Measurements from ENCODE around the gene CYLC1.

The CYLC1 gene

GRCh38 chrX:83860846-83861245 is at the start of gene CYLC1:
Gene CYLC1, plus strand, starts transcription at chrX:83861146. Its CDS starts 37 bp downstream, at chrX:83861183.
- Histone ChIP-seq H3K27me3 (ENCODE audit: control insufficient read depth in 1 of 2, insufficient read depth in 2 of 2, low read length in 2 of 2) (no peaks in the 10 kb centered on the region), H3K9ac (ENCODE audit: low read depth in 1 of 2, low read length in 2 of 2) (no peak within 1 kb of the TSS), H3K36me3 (ENCODE audit: control insufficient read depth in 1 of 2, insufficient read depth in 2 of 2, low read length in 2 of 2) (no peaks in the 10 kb centered on the region), H3K27ac (ENCODE audit: low read depth, low read length) (no peak within 1 kb of the TSS), H3K9me3 (ENCODE audit: control insufficient read depth in 1 of 2, low read length in 2 of 2) (no peaks in the 10 kb centered on the region), H3K4me1 (ENCODE audit: control insufficient read depth in 1 of 2, insufficient read depth in 2 of 2, low read length in 2 of 2) (no peaks in the 10 kb centered on the region), H3K4me3 (ENCODE audit: low read depth in 1 of 2, low read length in 2 of 2) (no peak within 1 kb of the TSS)

- Histone ChIP-seq H3K27ac (ENCODE audit: low read depth, low read length) (no peak overlapping the region), H3K36me3 (ENCODE audit: control insufficient read depth in 1 of 2, insufficient read depth in 2 of 2, low read length in 2 of 2) (no peaks in the 10 kb centered on the region), H3K4me1 (ENCODE audit: control insufficient read depth in 1 of 2, insufficient read depth in 2 of 2, low read length in 2 of 2) (no peaks in the 10 kb centered on the region), H3K9ac (ENCODE audit: low read depth in 1 of 2, low read length in 2 of 2) (no peak overlapping the region), H3K4me3 (ENCODE audit: low read depth in 1 of 2, low read length in 2 of 2) (no peak overlapping the region), H3K9me3 (ENCODE audit: control insufficient read depth in 1 of 2, low read length in 2 of 2) (no peaks in the 10 kb centered on the region), H3K27me3 (ENCODE audit: control insufficient read depth in 1 of 2, insufficient read depth in 2 of 2, low read length in 2 of 2) (no peaks in the 10 kb centered on the region)
Measured at GRCh38 chrX:83819304-83819703, 41.6 kb upstream of the CYLC1 start.

GRCh38 chrX:83829874-83830273 is 31.1 kb upstream of the CYLC1 start:
- H3K27me3 ChIP-seq (ENCODE audit: control insufficient read depth in 1 of 2, insufficient read depth in 2 of 2, low read length in 2 of 2), result no peaks in the 10 kb centered on the region
- no peaks in the 10 kb centered on the region for H3K9me3 ChIP-seq (ENCODE audit: control insufficient read depth in 1 of 2, low read length in 2 of 2)

GRCh38 chrX:83845397-83845796 is 15.5 kb upstream of the CYLC1 start:
- no peak overlapping the region for H3K4me3 ChIP-seq (ENCODE audit: low read depth in 1 of 2, low read length in 2 of 2)
- H3K27ac ChIP-seq (ENCODE audit: low read depth, low read length), result no peak overlapping the region
- H3K27me3 ChIP-seq (ENCODE audit: control insufficient read depth in 1 of 2, insufficient read depth in 2 of 2, low read length in 2 of 2), result no peaks in the 10 kb centered on the region
- H3K4me1 ChIP-seq (ENCODE audit: control insufficient read depth in 1 of 2, insufficient read depth in 2 of 2, low read length in 2 of 2), result no peaks in the 10 kb centered on the region
- no peaks in the 10 kb centered on the region for H3K36me3 ChIP-seq (ENCODE audit: control insufficient read depth in 1 of 2, insufficient read depth in 2 of 2, low read length in 2 of 2)
- H3K9me3 ChIP-seq (ENCODE audit: control insufficient read depth in 1 of 2, low read length in 2 of 2), result no peaks in the 10 kb centered on the region
- H3K9ac ChIP-seq (ENCODE audit: low read depth in 1 of 2, low read length in 2 of 2), result no peak overlapping the region

More at GRCh38 chrX:83829874-83830273, 31.1 kb upstream of the CYLC1 start:
- H3K4me3 ChIP-seq (ENCODE audit: low read depth in 1 of 2, low read length in 2 of 2), result no peak overlapping the region
- H3K27ac ChIP-seq (ENCODE audit: low read depth, low read length), result no peak overlapping the region
- no peak overlapping the region for H3K9ac ChIP-seq (ENCODE audit: low read depth in 1 of 2, low read length in 2 of 2)
- H3K4me1 ChIP-seq (ENCODE audit: control insufficient read depth in 1 of 2, insufficient read depth in 2 of 2, low read length in 2 of 2), result no peaks in the 10 kb centered on the region
- H3K36me3 ChIP-seq (ENCODE audit: control insufficient read depth in 1 of 2, insufficient read depth in 2 of 2, low read length in 2 of 2), result no peaks in the 10 kb centered on the region

- H3K9ac ChIP-seq (ENCODE audit: low read depth in 1 of 2, low read length in 2 of 2), result no peak overlapping the region
- no peaks in the 10 kb centered on the region for H3K4me1 ChIP-seq (ENCODE audit: control insufficient read depth in 1 of 2, insufficient read depth in 2 of 2, low read length in 2 of 2)
- H3K27me3 ChIP-seq (ENCODE audit: control insufficient read depth in 1 of 2, insufficient read depth in 2 of 2, low read length in 2 of 2), result no peaks in the 10 kb centered on the region
- no peaks in the 10 kb centered on the region for H3K36me3 ChIP-seq (ENCODE audit: control insufficient read depth in 1 of 2, insufficient read depth in 2 of 2, low read length in 2 of 2)
- H3K27ac ChIP-seq (ENCODE audit: low read depth, low read length), result no peak overlapping the region
- H3K4me3 ChIP-seq (ENCODE audit: low read depth in 1 of 2, low read length in 2 of 2), result no peak overlapping the region
- H3K9me3 ChIP-seq (ENCODE audit: control insufficient read depth in 1 of 2, low read length in 2 of 2), result no peaks in the 10 kb centered on the region
Measured at GRCh38 chrX:83847339-83847738, 13.6 kb upstream of the CYLC1 start.

GRCh38 chrX:83888585-83888984 is 27.6 kb downstream of the CYLC1 start:
- Histone ChIP-seq H3K9ac (ENCODE audit: low read depth in 1 of 2, low read length in 2 of 2) (no peak overlapping the region), H3K27me3 (ENCODE audit: control insufficient read depth in 1 of 2, insufficient read depth in 2 of 2, low read length in 2 of 2) (no peaks in the 10 kb centered on the region), H3K9me3 (ENCODE audit: control insufficient read depth in 1 of 2, low read length in 2 of 2) (no peaks in the 10 kb centered on the region), H3K36me3 (ENCODE audit: control insufficient read depth in 1 of 2, insufficient read depth in 2 of 2, low read length in 2 of 2) (no peaks in the 10 kb centered on the region), H3K4me3 (ENCODE audit: low read depth in 1 of 2, low read length in 2 of 2) (no peak overlapping the region), H3K4me1 (ENCODE audit: control insufficient read depth in 1 of 2, insufficient read depth in 2 of 2, low read length in 2 of 2) (no peaks in the 10 kb centered on the region), H3K27ac (ENCODE audit: low read depth, low read length) (no peak overlapping the region)

GRCh38 chrX:83892433-83892832 is 31.5 kb downstream of the CYLC1 start:
- Histone ChIP-seq H3K27me3 (ENCODE audit: control insufficient read depth in 1 of 2, insufficient read depth in 2 of 2, low read length in 2 of 2) (no peaks in the 10 kb centered on the region), H3K27ac (ENCODE audit: low read depth, low read length) (no peak overlapping the region), H3K4me1 (ENCODE audit: control insufficient read depth in 1 of 2, insufficient read depth in 2 of 2, low read length in 2 of 2) (no peaks in the 10 kb centered on the region), H3K4me3 (ENCODE audit: low read depth in 1 of 2, low read length in 2 of 2) (no peak overlapping the region), H3K9ac (ENCODE audit: low read depth in 1 of 2, low read length in 2 of 2) (no peak overlapping the region), H3K36me3 (ENCODE audit: control insufficient read depth in 1 of 2, insufficient read depth in 2 of 2, low read length in 2 of 2) (no peaks in the 10 kb centered on the region), H3K9me3 (ENCODE audit: control insufficient read depth in 1 of 2, low read length in 2 of 2) (no peaks in the 10 kb centered on the region)

GRCh38 chrX:83906921-83907320 is 46.0 kb downstream of the CYLC1 start:
- H3K36me3 ChIP-seq (ENCODE audit: control insufficient read depth in 1 of 2, insufficient read depth in 2 of 2, low read length in 2 of 2), result no peaks in the 10 kb centered on the region
- H3K9ac ChIP-seq (ENCODE audit: low read depth in 1 of 2, low read length in 2 of 2), result no peak overlapping the region
- H3K9me3 ChIP-seq (ENCODE audit: control insufficient read depth in 1 of 2, low read length in 2 of 2), result no peaks in the 10 kb centered on the region
- no peaks in the 10 kb centered on the region for H3K4me1 ChIP-seq (ENCODE audit: control insufficient read depth in 1 of 2, insufficient read depth in 2 of 2, low read length in 2 of 2)
- no peak overlapping the region for H3K27ac ChIP-seq (ENCODE audit: low read depth, low read length)
- no peak overlapping the region for H3K4me3 ChIP-seq (ENCODE audit: low read depth in 1 of 2, low read length in 2 of 2)
- no peaks in the 10 kb centered on the region for H3K27me3 ChIP-seq (ENCODE audit: control insufficient read depth in 1 of 2, insufficient read depth in 2 of 2, low read length in 2 of 2)

GRCh38 chrX:83916525-83916924 is 55.6 kb downstream of the CYLC1 start:
- H3K4me1 ChIP-seq (ENCODE audit: control insufficient read depth in 1 of 2, insufficient read depth in 2 of 2, low read length in 2 of 2), result no peaks in the 10 kb centered on the region
- no peaks in the 10 kb centered on the region for H3K9me3 ChIP-seq (ENCODE audit: control insufficient read depth in 1 of 2, low read length in 2 of 2)
- no peaks in the 10 kb centered on the region for H3K27me3 ChIP-seq (ENCODE audit: control insufficient read depth in 1 of 2, insufficient read depth in 2 of 2, low read length in 2 of 2)
- H3K4me3 ChIP-seq (ENCODE audit: low read depth in 1 of 2, low read length in 2 of 2), result no peak overlapping the region
- H3K9ac ChIP-seq (ENCODE audit: low read depth in 1 of 2, low read length in 2 of 2), result no peak overlapping the region
- H3K27ac ChIP-seq (ENCODE audit: low read depth, low read length), result no peak overlapping the region
- no peaks in the 10 kb centered on the region for H3K36me3 ChIP-seq (ENCODE audit: control insufficient read depth in 1 of 2, insufficient read depth in 2 of 2, low read length in 2 of 2)

- Histone ChIP-seq H3K4me1 (ENCODE audit: control insufficient read depth in 1 of 2, insufficient read depth in 2 of 2, low read length in 2 of 2) (no peaks in the 10 kb centered on the region), H3K9ac (ENCODE audit: low read depth in 1 of 2, low read length in 2 of 2) (no peak overlapping the region), H3K27me3 (ENCODE audit: control insufficient read depth in 1 of 2, insufficient read depth in 2 of 2, low read length in 2 of 2) (no peaks in the 10 kb centered on the region), H3K27ac (ENCODE audit: low read depth, low read length) (no peak overlapping the region), H3K9me3 (ENCODE audit: control insufficient read depth in 1 of 2, low read length in 2 of 2) (no peaks in the 10 kb centered on the region), H3K4me3 (ENCODE audit: low read depth in 1 of 2, low read length in 2 of 2) (no peak overlapping the region), H3K36me3 (ENCODE audit: control insufficient read depth in 1 of 2, insufficient read depth in 2 of 2, low read length in 2 of 2) (no peaks in the 10 kb centered on the region)
Measured at GRCh38 chrX:83934220-83934619, 73.3 kb downstream of the CYLC1 start.
